Epidermal melanocyte (primary cell): Measurements from ENCODE around the gene GPT2.

Experiments
- DNase-seq: peaks from one replicate; pipeline ENCODE4 v3.0.0; 2011; ENCODE audit warnings: low spot score; ENCODE audit not compliant: insufficient read length

GPT2 gene

GRCh38 chr16:46883690-46884512 is at the start of gene GPT2:
GPT2 (plus strand) TSS chr16:46884362; CDS start chr16:46884716, 354 bp downstream.
- DNase-seq, result peak; percentile 84

GRCh38 chr16:46836534-46837530 is 47.3 kb upstream of the GPT2 start:
- no peak for DNase-seq

DNA sequence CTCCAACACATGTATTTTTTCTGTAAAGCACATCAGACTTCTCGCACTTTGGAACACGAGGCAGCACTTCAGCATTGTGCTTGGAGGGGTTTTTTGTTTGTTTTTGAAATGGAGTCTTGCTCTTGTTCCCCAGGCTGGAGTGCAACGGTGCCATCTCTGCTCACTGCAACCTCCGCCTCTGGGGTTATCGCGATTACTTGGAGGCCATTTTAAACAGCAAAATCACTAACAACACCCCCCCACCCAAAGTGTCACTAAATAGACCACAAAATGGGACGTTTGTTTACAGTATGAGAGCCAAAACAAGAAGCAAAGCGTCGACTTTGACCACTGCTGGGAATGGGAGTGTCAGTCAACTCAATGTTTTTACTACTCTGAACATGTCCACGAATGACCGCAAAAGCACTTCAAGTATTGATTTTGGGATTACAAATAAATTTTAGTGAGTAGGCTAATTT is 44.1 kb upstream of the GPT2 start:
- DNase-seq, result no peak

GRCh38 chr16:46842192-46842895 is 41.8 kb upstream of the GPT2 start:
- no peak for DNase-seq

DNA sequence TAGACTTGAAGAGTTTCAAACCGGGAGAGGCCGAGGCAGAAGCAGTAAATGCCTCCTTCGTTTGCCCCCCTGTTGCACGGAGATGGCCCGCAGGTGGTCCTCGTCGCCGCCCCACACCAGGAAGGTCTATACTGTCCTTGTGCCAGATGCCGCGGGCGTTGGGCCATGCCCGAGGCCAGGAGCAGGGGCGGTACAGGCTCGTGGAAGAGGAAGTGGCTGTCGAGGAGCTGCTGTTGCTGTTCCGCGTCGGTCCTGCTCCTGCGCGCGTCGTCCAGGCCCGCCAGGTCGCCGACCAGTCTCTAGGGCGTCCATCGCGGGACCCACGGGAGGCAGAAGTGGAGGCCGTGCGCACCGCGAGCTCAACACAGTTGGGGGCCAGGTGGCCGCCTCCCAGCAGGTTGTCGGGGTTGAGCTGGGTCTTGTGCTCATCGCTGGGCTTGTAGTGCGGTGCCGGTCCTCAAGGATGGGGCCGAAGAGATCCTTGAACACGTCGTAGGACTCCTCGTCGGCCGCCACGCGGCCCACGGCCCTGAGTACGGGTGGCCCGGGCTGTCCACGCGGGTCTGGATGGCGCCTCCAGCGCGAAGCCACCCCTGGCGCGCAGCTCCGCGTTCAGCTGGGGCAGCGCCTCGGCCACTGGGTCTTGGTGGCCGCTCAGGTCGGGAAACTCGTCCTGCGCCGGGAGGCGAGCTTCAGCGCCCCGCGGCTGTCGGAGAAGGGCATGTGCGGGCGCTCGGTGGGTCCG is 40.1 kb upstream of the GPT2 start:
- no peak for DNase-seq

DNA sequence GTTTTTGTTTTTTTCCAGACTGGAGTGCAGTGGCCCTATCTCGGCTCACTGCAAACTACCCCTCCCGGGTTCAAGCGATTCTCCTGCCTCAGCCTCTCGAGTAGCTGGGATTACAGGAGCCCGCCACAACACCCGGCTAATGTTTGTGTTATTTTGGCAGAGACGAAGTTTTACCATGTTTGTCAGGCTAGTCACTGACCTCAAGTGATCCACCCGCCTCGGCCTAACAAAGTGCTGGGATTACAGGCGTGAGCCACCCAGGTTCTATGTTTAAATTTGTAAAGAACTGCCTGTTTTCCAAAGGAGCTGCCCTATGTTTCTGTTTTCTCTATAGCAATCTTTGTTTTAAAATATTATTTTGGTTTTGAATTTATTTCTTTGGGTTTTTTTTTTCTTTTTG is 39.4 kb upstream of the GPT2 start:
- DNase-seq, result no peak

GRCh38 chr16:46845952-46846351 is 38.2 kb upstream of the GPT2 start:
- no peak for DNase-seq

- DNase-seq, result no peak
These were observed 35.1 kb upstream of the GPT2 start for GRCh38 chr16:46848768-46849764.

- DNase-seq, result no peak
These were observed 33.3 kb upstream of the GPT2 start for GRCh38 chr16:46850619-46851555.

DNA sequence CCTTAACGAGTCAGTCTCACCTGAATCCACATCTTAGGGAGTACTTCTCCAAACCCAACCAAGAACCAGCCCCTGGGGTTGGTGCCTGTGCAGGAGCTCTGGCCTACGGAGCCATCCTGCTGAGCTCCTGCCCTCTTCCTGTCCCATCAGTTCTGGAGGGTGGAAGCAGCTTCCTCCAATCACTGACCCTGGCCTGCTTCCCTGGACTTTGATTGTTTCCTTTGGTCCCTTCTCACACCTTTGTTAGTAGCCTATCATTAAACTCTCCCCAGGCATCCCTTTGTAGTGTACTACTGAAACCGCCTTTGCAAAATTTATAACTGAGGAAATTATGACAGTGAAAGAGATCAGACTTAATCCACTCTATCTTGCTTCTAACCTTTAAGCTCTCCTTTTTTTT is 32.0 kb upstream of the GPT2 start:
- DNase-seq, result no peak

DNA sequence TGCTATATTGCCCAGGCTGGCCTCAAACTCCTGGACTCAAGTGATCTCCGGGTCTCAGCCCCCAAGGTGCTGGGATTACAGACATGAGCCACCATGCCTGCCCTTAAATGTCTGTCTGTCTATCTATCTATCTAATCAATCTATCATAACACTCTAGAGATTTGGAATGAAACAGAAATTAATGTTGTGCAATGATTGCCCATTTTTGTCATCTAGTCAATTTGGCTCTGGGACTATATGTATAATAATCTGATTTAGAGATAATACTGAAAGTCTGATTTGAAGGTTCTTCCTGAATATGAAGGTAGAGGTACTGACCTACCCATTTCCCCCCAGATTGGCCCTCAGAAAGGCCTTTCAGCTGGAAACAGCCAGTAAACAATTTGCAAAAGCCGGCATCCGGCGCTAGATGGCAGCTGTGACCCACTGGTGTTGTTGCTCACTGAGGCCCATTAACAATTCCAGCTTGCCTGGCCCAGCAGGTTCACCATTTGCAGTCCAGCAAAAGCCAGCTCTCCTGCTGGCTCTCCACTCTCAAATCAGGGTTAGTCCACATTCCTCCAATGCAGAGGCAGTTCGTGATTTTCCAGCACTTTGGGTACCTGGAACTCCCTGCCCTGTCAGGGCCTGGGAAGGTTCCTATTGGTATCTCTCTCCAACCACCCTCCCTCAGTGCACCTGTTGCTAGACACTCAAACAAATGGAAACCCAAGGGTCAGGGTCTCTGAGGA is 30.3 kb upstream of the GPT2 start:
- peak; percentile 85 for DNase-seq

DNA sequence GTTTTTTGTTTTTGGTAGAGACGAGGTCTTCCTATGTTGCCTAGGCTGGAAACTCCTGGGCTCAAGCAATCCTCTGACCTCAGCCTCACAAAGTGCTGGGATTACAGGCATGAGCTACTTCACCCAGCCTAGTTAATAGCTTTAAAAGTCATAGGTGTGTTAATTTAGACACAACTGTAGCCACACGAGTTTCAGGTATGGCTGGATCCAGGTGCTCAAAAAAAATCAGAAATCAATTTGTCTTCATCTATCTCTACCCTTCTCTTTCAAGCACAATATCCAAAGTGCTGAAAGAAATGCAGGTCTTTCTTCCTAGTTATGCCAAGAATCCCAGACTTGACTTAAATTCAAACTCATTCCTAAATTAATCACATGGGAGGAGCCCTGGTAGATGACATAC is 29.3 kb upstream of the GPT2 start:
- DNase-seq, result no peak

GRCh38 chr16:46855389-46855788 is 28.8 kb upstream of the GPT2 start:
- DNase-seq, result no peak

DNA sequence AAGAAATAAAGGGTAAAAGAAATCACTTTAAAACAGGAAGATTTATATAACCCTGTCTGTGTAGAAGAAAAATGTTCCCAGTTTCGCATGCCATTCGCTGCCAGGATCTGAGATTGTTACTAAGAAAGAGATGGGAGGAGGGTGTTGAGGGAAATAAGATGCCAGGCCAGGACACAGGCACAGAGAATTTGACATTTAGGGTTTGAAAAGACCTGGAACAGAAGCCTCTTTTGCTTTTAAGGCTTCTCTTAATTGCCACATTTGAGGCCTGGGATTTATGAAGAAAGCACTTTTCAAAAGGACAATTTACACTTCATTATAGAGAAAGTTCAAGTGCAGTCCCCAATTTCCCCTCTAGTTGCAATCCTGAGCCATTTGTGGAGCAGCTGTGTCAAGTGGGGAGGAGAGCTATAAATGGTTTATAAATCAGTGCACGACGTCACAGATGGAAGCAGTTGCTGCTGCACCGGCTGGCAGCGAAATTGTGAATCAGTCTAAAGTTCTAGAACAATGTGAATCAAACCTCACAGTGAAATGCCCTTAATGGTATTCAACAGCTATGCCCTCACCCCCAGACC is 26.7 kb upstream of the GPT2 start:
- DNase-seq, result peak; percentile 59

GRCh38 chr16:46858151-46858550 is 26.0 kb upstream of the GPT2 start:
- DNase-seq, result no peak

DNA sequence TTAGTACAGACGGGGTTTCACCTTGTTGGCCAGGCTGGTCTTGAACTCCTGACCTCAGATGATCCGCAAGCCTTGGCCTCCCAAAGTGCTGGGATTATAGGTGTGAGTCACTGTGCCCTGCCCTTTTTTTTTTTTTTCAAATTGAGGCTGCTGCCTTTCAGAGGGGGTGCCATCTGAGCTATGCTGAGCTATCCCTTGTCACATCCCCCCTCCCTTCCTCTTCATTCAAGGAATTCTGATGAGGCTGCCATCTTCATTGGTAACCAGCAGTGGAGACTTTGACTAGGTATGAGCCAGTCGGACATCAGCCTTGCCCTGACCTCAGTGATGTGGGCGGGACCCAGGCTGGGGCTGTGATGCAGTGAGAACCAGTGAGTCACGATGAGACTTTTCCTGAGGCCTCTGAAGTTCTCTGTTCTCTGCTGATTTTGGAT is 24.4 kb upstream of the GPT2 start:
- no peak for DNase-seq
